Stimulated activated CD8-positive, alpha-beta memory T cell treated with anti-CD3 and anti-CD28 coated beads, Interleukin-4, amount 100 ng/mL, for 48 hours (primary cell): ENCODE results near the gene RASAL2.
"Not testable (repeated sequence)": the region's sequence is repeated elsewhere in the genome, so short reads cannot be mapped to it uniquely, and the experiment has no call there.

Source experiments
- DNase-seq: peaks from one replicate; pipeline ENCODE4 v3.0.0-alpha.2; 2020

Gene RASAL2

GRCh38 chr1:178354816-178355215 is 260.9 kb downstream of the RASAL2 start:
- no peak for DNase-seq

GRCh38 chr1:178356299-178356698 is 262.4 kb downstream of the RASAL2 start:
- DNase-seq = no peak

- no peak for DNase-seq
These were observed 264.6 kb downstream of the RASAL2 start for GRCh38 chr1:178358456-178358855.

- no peak for DNase-seq
These were observed 266.5 kb downstream of the RASAL2 start for GRCh38 chr1:178360421-178360820.

- no peak for DNase-seq
These were observed 267.9 kb downstream of the RASAL2 start for GRCh38 chr1:178361847-178362246.

- DNase-seq = no peak
These were observed 268.8 kb downstream of the RASAL2 start for GRCh38 chr1:178362747-178363146.

GRCh38 chr1:178364782-178365181 is 270.9 kb downstream of the RASAL2 start:
- DNase-seq = no peak

GRCh38 chr1:178367151-178367550 is 273.2 kb downstream of the RASAL2 start:
- no peak for DNase-seq

- DNase-seq = no peak
These were observed 274.3 kb downstream of the RASAL2 start for GRCh38 chr1:178368208-178368607.

- no peak for DNase-seq
These were observed 277.3 kb downstream of the RASAL2 start for GRCh38 chr1:178371235-178371634.

GRCh38 chr1:178371933-178372388 is 278.1 kb downstream of the RASAL2 start:
- DNase-seq = no peak

- DNase-seq = no peak
These were observed 280.1 kb downstream of the RASAL2 start for GRCh38 chr1:178374016-178374415.

- no peak for DNase-seq
These were observed 282.1 kb downstream of the RASAL2 start for GRCh38 chr1:178376008-178376407.

- peak; percentile 30 for DNase-seq
These were observed 285.9 kb downstream of the RASAL2 start for GRCh38 chr1:178379807-178380206.

- no peak for DNase-seq
These were observed 288.5 kb downstream of the RASAL2 start for GRCh38 chr1:178382372-178382771.

- DNase-seq = no peak
These were observed 291.8 kb downstream of the RASAL2 start for GRCh38 chr1:178385662-178386061.

- DNase-seq = no peak
These were observed 294.7 kb downstream of the RASAL2 start for GRCh38 chr1:178388418-178389145.

GRCh38 chr1:178389441-178389840 is 295.5 kb downstream of the RASAL2 start:
- no peak for DNase-seq

- DNase-seq = not testable (repeated sequence)
These were observed 296.4 kb downstream of the RASAL2 start for GRCh38 chr1:178390280-178390679.

- no peak for DNase-seq
These were observed 299.5 kb downstream of the RASAL2 start for GRCh38 chr1:178393370-178393769.

- DNase-seq = no peak
These were observed 302.9 kb downstream of the RASAL2 start for GRCh38 chr1:178396789-178397188.

- DNase-seq = no peak
These were observed 303.8 kb downstream of the RASAL2 start for GRCh38 chr1:178397678-178398077.

- no peak for DNase-seq
These were observed 305.3 kb downstream of the RASAL2 start for GRCh38 chr1:178399177-178399728.

- DNase-seq = no peak
These were observed 311.2 kb downstream of the RASAL2 start for GRCh38 chr1:178405137-178405536.

- DNase-seq = no peak
These were observed 313.3 kb downstream of the RASAL2 start for GRCh38 chr1:178407215-178407614.
